Naive thymus-derived CD4-positive, alpha-beta T cell (primary cell): Measurements from ENCODE around the gene ID4. TPM values are rescaled to one million over a fixed set of nuclear protein-coding genes. Genes with fewer than 3 reads are reported as not detected.

Experiments
- ATAC-seq: fragments of 150-1000 bp; cut with Tn5 transposase; 2 replicates; pipeline ENCODE4 v1.10.0; 2021; ENCODE audit warnings: mild to moderate bottlenecking, moderate library complexity
- CTCF ChIA-PET: fragments of 350-600 bp; sonication (Branson Sonifier 250); formaldehyde crosslinking; loops from one replicate; lab custom pipeline; 2021; ENCODE audit warnings: antibody characterized with exemption; lab: Charles Lee
- POLR2A ChIA-PET: fragments of 350-600 bp; sonication (Branson Sonifier 250); formaldehyde crosslinking; loops from one replicate; lab custom pipeline; 2021; ENCODE audit warnings: antibody characterized with exemption, inconsistent platforms; lab: Charles Lee
- DNase-seq, 9 donors: peaks; one replicate each; pipeline versions ENCODE4 v3.0.0 to v3.0.0-alpha.2; 2020 to 2022; ENCODE audit warnings: mixed read lengths in 1 of 9
- H3K27ac ChIP-seq: one replicate; pipeline ENCODE4 v1.7.0; 2013; ENCODE audit warnings: mild to moderate bottlenecking, low read depth, low read length, moderate library complexity
- H3K27me3 ChIP-seq, 2 donors: one replicate each; pipeline ENCODE4 v1.7.0; 2013; ENCODE audit warnings: low read length in 2 of 2, mild to moderate bottlenecking in 2 of 2, moderate library complexity in 2 of 2; ENCODE audit not compliant: control insufficient read depth in 2 of 2, insufficient read depth in 2 of 2
- H3K36me3 ChIP-seq, 3 experiments: 1 replicate in 2 of 3; 2 replicates in 1 of 3; pipeline ENCODE4 v1.7.0; 2013; ENCODE audit warnings: low read length in 3 of 3, mild to moderate bottlenecking in 3 of 3, moderate library complexity in 1 of 3; ENCODE audit not compliant: insufficient read depth in 3 of 3, control insufficient read depth in 2 of 3
- H3K4me1 ChIP-seq, 2 donors: one replicate each; pipeline ENCODE4 v1.7.0; 2013; ENCODE audit warnings: low read length in 2 of 2, mild to moderate bottlenecking in 2 of 2, moderate library complexity in 1 of 2; ENCODE audit not compliant: control insufficient read depth in 2 of 2, insufficient read depth in 2 of 2
- H3K4me3 ChIP-seq: 2 replicates; pipeline ENCODE4 v1.7.0; 2013; ENCODE audit warnings: mild to moderate bottlenecking, low read length
- H3K9me3 ChIP-seq, 3 experiments: 1 replicate in 2 of 3; 2 replicates in 1 of 3; pipeline ENCODE4 v1.7.0; 2013; ENCODE audit warnings: low read length in 3 of 3; ENCODE audit not compliant: control insufficient read depth in 2 of 3
- H3K27ac Mint-ChIP-seq, 9 donors: one replicate each; pipeline ENCODE4 v1.8.0; 2020 to 2022; ENCODE audit warnings: mixed read lengths in 9 of 9, mild to moderate bottlenecking in 8 of 9, moderate library complexity in 5 of 9, inconsistent platforms in 2 of 9
- H3K27me3 Mint-ChIP-seq, 5 donors: one replicate each; pipeline ENCODE4 v1.8.0; 2021 to 2022; ENCODE audit warnings: mixed read lengths in 5 of 5, mild to moderate bottlenecking in 1 of 5
- H3K36me3 Mint-ChIP-seq, 5 donors: one replicate each; pipeline ENCODE4 v1.8.0; 2020 to 2022; ENCODE audit warnings: mixed read lengths in 5 of 5, mild to moderate bottlenecking in 3 of 5, inconsistent platforms in 1 of 5
- H3K4me1 Mint-ChIP-seq, 7 donors: one replicate each; pipeline ENCODE4 v1.8.0; 2020 to 2022; ENCODE audit warnings: mixed read lengths in 7 of 7, mild to moderate bottlenecking in 3 of 7, inconsistent platforms in 1 of 7
- H3K4me3 Mint-ChIP-seq, 10 donors: one replicate each; pipeline ENCODE4 v1.8.0; 2020 to 2022; ENCODE audit warnings: mild to moderate bottlenecking in 10 of 10, mixed read lengths in 10 of 10, moderate library complexity in 6 of 10, inconsistent platforms in 2 of 10
- H3K9me3 Mint-ChIP-seq, 11 donors: one replicate each; pipeline ENCODE4 v1.8.0; 2020 to 2022; ENCODE audit warnings: mixed read lengths in 11 of 11, mild to moderate bottlenecking in 4 of 11, inconsistent platforms in 1 of 11, moderate library complexity in 1 of 11
- intact Hi-C, 2 donors: fragments of 100-400 bp; cut with micrococcal nuclease; formaldehyde crosslinking; loops; one replicate each; pipeline ENCODE4 v1.15.1; 2023
- polyA plus RNA-seq, 2 donors: library from polyadenylated mRNA; unstranded; fragments of 300-500 nt; fragmentation: Illumina TruSeq; gene quantifications; one replicate each; pipeline ENCODE4 v1.2.3, GENCODE V29; 2021
- total RNA-seq, 6 experiments: library from RNA in 5 of 6; stranded (reverse) in 5 of 6; gene quantifications; 1 replicate in 5 of 6; 2 replicates in 1 of 6; pipeline ENCODE4 v1.2.3 and lab custom pipeline; 2021 to 2026

The ID4 gene
- not detected for total RNA-seq
- polyA plus RNA-seq: not detected
- not detected for total RNA-seq (lab: John Stamatoyannopoulos, UW)

- ATAC-seq: no peak
These were observed at the start of gene ID4 for GRCh38 chr6:19836799-19837510. ID4 (plus strand) TSS chr6:19837370; CDS start chr6:19837755, 385 bp downstream.

DNA sequence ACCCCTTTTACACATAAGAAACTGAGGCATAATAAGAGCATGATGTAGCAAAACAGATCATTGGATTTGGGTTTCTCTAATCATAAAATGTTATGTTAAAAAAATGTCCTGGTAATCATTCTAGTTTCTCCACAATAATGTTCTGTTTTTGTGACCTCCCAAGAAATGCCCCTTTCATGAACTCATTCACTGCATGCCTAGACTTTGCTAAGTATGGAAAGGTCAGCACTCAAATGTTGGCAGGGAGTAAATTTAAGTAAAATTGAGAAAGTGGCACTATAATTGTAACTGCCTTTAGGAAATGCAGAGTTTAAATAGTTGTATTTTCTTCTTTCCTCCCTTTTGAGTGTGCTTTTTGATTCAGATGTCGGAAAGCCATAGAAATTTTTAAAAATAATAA, 48.5 kb upstream of the ID4 start:
- Mint-ChIP-seq H3K27ac (no peak overlapping the region), H3K4me3 (no peak overlapping the region), H3K4me1 (no peaks in the 10 kb centered on the region), H3K36me3 (no peaks in the 10 kb centered on the region), H3K27me3 (peaks cover 0 to 6% (median 4%) of the 10 kb centered on the region in 5 donors), H3K9me3 (peaks cover 0 to 3% (median 0%) of the 10 kb centered on the region in 11 donors)
- no peak overlapping the region for H3K27ac ChIP-seq
- ATAC-seq (no peak), DNase-seq (no peak)
- intact Hi-C loops: no loop called here
- CTCF ChIA-PET: no interaction called here
- no peaks in the 10 kb centered on the region for H3K27me3 ChIP-seq
- POLR2A ChIA-PET: no interaction called here
- H3K9me3 ChIP-seq: no peaks in the 10 kb centered on the region
- H3K36me3 ChIP-seq: no peaks in the 10 kb centered on the region
- no peaks in the 10 kb centered on the region for H3K4me1 ChIP-seq
- H3K4me3 ChIP-seq: no peak overlapping the region

More at GRCh38 chr6:19836799-19837510, at the start of gene ID4:
- no peak for DNase-seq
- Histone ChIP-seq H3K4me3 (no peak within 1 kb of the TSS), H3K4me1 (no peaks in the 10 kb centered on the region), H3K9me3 (no peaks in the 10 kb centered on the region), H3K27ac (no peak within 1 kb of the TSS), H3K27me3 (no peaks in the 10 kb centered on the region), H3K36me3 (no peaks in the 10 kb centered on the region)
- Mint-ChIP-seq H3K36me3 (no peaks in the 10 kb centered on the region), H3K27ac (no peak within 1 kb of the TSS), H3K4me3 (peak within 1 kb of the TSS in 2 of 10 donors; percentile 30 to 50), H3K27me3 (peaks cover 51 to 59% (median 53%) of the 10 kb centered on the region in 5 donors), H3K4me1 (peaks cover 0 to 14% (median 10%) of the 10 kb centered on the region in 7 donors), H3K9me3 (peaks cover 0 to 10% (median 0%) of the 10 kb centered on the region in 11 donors)
- intact Hi-C loops: no loop called here
- POLR2A ChIA-PET: no interaction called here
- CTCF ChIA-PET: no interaction called here

DNA sequence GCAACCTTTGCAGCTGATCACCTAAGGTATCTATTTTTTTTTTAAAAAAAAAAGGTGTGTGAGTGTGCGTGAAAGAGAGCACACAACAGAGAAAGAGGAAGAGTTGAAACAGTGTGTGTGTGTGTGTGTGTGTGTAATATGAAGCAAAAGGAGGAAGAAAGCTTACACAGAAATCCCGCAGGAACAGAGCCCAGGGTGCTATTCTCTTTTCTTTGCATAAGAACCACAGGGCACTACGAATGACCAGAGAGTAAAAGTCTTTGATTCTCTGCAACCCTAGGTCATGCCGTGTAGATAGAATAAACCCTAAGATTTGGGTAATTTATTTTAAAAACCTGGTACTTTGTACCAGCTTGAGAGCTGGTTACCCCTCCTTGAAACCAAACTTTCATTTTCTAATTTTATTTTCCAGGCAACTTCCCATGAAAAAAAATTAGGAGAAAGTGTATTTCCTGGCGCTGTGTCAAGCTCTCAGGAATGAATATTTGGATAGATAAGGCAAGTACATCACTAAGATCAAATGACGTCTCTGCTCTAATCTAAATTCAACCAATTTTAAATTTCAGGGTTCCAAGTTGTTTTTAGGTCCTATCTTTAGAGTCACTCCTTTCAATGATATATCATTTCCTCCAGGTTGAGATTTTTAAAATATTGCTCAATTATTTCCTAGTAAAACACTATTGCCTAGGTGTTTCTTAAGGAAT, 47.9 kb upstream of the ID4 start:
- no peaks in the 10 kb centered on the region for H3K36me3 ChIP-seq
- Mint-ChIP-seq H3K27me3 (peaks cover 0 to 7% (median 4%) of the 10 kb centered on the region in 5 donors), H3K4me1 (no peaks in the 10 kb centered on the region), H3K9me3 (peaks cover 0 to 4% (median 0%) of the 10 kb centered on the region in 11 donors), H3K36me3 (no peaks in the 10 kb centered on the region), H3K4me3 (no peak overlapping the region), H3K27ac (no peak overlapping the region)
- ChIA-PET CTCF (no interaction called here), POLR2A (no interaction called here)
- ATAC-seq: no peak
- intact Hi-C loops: no loop called here
- DNase-seq: no peak
- H3K9me3 ChIP-seq: no peaks in the 10 kb centered on the region
- no peak overlapping the region for H3K4me3 ChIP-seq
- H3K27ac ChIP-seq: no peak overlapping the region
- no peaks in the 10 kb centered on the region for H3K27me3 ChIP-seq
- H3K4me1 ChIP-seq: no peaks in the 10 kb centered on the region

GRCh38 chr6:19791267-19791666, 45.9 kb upstream of the ID4 start:
- Mint-ChIP-seq H3K9me3 (peaks cover 0 to 9% (median 1%) of the 10 kb centered on the region in 11 donors), H3K27me3 (peaks cover 0 to 7% (median 4%) of the 10 kb centered on the region in 5 donors), H3K27ac (no peak overlapping the region), H3K4me1 (no peaks in the 10 kb centered on the region), H3K4me3 (no peak overlapping the region), H3K36me3 (no peaks in the 10 kb centered on the region)
- DNase-seq (no peak), ATAC-seq (no peak)
- Histone ChIP-seq H3K9me3 (no peaks in the 10 kb centered on the region), H3K4me1 (no peaks in the 10 kb centered on the region), H3K27ac (no peak overlapping the region), H3K36me3 (no peaks in the 10 kb centered on the region), H3K4me3 (no peak overlapping the region), H3K27me3 (no peaks in the 10 kb centered on the region)
- intact Hi-C loops: no loop called here
- POLR2A ChIA-PET: no interaction called here
- CTCF ChIA-PET: no interaction called here

DNA sequence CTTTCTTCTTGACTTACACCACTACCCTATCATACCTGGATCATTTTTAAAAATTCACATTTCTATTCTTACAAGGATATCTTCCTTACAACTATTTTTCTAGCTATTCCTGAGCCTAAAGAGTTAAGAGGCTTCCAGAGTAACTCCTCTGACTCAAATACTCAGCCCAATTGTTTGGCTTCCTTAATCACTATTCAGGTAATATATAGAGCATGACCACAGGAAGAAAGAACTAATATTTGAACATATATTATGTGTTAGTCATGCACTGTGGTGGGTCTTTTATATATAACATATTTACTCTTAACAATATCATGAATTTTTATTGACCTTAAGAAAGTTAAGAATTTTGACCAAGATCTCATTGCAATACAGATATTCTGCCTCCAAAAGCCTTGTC, 42.0 kb upstream of the ID4 start:
- ChIA-PET CTCF (no interaction called here), POLR2A (no interaction called here)
- no peak overlapping the region for H3K27ac Mint-ChIP-seq
- H3K4me1 Mint-ChIP-seq: no peaks in the 10 kb centered on the region
- peaks cover 0 to 15% (median 10%) of the 10 kb centered on the region in 5 donors for H3K27me3 Mint-ChIP-seq
- Histone ChIP-seq H3K4me3 (no peak overlapping the region), H3K4me1 (no peaks in the 10 kb centered on the region), H3K36me3 (no peaks in the 10 kb centered on the region), H3K9me3 (no peaks in the 10 kb centered on the region), H3K27ac (no peak overlapping the region), H3K27me3 (no peaks in the 10 kb centered on the region)
- DNase-seq: no peak
- ATAC-seq: no peak
- peaks cover 0 to 28% (median 6%) of the 10 kb centered on the region in 11 donors for H3K9me3 Mint-ChIP-seq
- intact Hi-C loops: no loop called here
- no peaks in the 10 kb centered on the region for H3K36me3 Mint-ChIP-seq
- H3K4me3 Mint-ChIP-seq: no peak overlapping the region

DNA sequence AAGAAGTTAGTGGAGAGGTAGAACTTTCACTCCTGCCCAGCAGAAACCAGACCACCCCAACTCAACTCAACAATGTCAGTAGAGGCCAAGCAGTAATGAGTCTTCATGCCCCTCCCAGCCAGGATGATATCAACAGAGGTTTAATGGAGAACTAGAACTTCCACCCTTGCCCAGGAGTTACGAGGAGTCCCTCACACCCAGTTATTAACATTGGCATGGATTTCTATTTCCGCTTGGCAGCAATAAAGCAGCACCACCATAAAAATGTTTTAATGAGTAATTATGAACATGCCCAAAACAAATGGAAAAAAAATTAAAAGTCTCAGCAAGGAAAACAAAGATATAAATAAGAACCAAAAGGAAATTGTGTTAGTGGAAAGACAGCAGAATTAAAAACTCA, 40.7 kb upstream of the ID4 start:
- H3K9me3 ChIP-seq: no peaks in the 10 kb centered on the region
- ATAC-seq (no peak), DNase-seq (no peak)
- no peak overlapping the region for H3K4me3 ChIP-seq
- H3K36me3 ChIP-seq: no peaks in the 10 kb centered on the region
- H3K4me1 Mint-ChIP-seq: no peaks in the 10 kb centered on the region
- ChIA-PET POLR2A (no interaction called here), CTCF (no interaction called here)
- H3K36me3 Mint-ChIP-seq: no peaks in the 10 kb centered on the region
- H3K27ac Mint-ChIP-seq: no peak overlapping the region
- no peaks in the 10 kb centered on the region for H3K27me3 ChIP-seq
- peaks cover 0 to 15% (median 10%) of the 10 kb centered on the region in 5 donors for H3K27me3 Mint-ChIP-seq
- no peak overlapping the region for H3K27ac ChIP-seq
- no peak overlapping the region for H3K4me3 Mint-ChIP-seq
- intact Hi-C loops: no loop called here
- no peaks in the 10 kb centered on the region for H3K4me1 ChIP-seq
- peaks cover 0 to 28% (median 8%) of the 10 kb centered on the region in 11 donors for H3K9me3 Mint-ChIP-seq
